Measurements from ENCODE around the gene RANBP9.

Gene RANBP9

GRCh38 chr6:13677878-13678254 lies 33.8 kb downstream of the RANBP9 start:
- DNase-seq = no peak

- DNase-seq = no peak
Observed at GRCh38 chr6:13676551-13677156, 35.0 kb downstream of the RANBP9 start.

DNA sequence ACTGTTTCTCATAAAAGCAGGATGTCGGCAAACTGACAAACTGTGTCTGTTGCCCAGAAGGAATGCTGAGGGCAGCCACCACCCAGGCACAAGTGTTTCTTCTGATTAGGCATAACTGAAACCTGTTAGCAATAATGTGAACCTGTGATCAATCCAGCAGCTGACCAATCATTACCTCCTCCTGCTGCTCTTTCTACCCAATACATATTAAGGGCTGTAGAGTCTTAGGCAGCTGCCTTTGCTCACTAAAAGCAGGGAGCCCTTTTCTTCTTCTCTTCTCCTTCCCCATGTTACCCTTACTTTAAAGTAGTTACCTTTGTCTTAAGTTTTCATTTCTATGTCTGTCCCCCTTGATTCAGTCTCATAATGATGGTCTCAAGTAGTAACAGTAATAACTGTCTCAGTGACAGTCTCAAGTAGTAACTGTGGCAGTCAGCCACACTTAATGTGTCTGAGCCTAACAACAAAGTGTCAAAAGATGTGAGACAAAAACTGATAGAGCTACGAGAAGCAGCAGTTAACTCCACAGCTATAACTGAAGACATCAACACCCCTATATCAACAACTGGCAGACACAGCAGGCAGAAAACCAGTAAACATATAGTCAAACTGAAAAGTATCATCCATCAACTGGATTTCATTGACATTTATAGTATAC lies 37.0 kb downstream of the RANBP9 start:
- DNase-seq = no peak

GRCh38 chr6:13673825-13674444 lies 37.7 kb downstream of the RANBP9 start:
- DNase-seq = no peak

DNA sequence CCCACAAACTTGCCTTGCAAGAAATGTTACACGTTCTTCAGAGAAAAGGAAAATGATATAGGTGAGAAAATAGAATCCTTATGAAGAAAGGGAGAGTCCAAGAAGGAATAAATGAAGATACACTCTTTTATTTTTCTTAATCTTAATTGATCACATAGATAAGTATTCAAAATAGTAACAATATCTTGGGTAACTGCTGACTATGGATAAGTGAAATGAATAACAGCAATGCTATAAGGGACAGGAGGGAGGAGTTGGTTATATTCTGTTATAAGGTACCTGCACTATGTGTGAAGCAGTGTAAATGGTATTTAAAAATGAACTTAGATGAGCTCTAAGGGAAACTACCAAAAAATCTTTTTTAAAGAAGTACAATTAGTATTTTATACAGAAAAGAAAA lies 38.3 kb downstream of the RANBP9 start:
- no peak for DNase-seq

GRCh38 chr6:13672904-13673303 lies 38.7 kb downstream of the RANBP9 start:
- DNase-seq = no peak

DNA sequence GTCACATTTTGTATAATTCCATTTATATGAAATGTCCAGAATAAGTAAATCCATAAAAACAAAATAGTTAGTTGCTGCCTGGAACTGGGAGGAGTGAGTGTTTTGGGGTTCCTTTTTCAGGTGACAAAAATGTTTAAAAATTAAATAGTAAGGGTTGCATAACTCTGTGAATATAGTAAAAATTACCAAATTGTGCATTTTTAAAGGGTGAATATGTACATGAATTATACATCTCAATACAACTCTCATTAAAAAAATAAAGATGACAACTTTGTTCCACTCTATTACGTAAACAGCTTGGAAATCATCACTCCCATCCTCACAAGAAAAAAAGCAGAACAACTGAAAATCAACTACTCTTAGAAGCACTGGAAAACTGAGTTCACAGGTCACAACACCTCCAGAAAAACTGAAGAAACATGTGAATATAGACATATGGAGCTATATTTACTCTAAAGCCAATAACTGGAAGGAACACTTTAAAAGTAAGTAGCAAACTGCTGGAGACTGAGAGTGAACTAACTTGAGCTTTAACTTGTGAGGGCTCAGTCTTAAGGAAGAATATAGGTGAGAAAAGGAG lies 40.0 kb downstream of the RANBP9 start:
- DNase-seq = no peak

DNA sequence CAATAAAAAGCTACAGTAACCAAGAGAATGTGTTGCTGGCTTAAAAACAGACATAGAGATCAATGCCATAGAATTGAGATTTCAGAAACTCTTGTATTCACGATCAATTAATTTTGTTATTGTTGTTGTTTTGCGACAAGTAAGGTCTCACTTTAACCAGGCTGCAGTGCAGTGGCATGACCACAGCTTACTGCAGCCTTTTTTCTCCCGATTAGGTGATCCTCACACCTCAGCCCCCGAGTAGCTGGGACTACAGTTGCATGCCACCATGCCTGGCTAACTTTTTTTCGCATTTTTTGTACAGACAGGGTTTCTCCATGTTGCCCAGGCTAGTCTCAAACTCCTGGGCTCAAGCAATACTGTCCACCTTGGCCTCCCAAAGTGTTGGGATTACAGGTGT lies 42.2 kb downstream of the RANBP9 start:
- DNase-seq = no peak

- no peak for DNase-seq
Observed at GRCh38 chr6:13668291-13668928, 43.2 kb downstream of the RANBP9 start.

DNA sequence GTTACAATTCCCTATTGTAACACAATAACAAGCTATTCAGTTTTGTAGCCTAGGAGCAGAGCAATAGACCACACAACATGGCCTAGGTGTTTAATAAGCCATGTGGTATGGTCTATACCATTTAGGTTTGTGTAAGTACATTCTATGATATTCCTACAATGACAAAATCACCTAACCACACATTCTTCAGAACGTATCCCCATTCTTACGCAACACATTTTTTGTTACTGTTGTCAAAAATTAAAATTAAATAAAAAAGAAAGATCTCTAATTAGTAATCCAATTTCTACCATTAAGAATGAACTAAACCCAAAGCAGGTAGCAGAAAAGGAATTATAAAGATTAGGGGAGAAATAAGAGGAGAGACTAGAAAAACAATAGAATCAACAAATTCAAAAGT lies 44.0 kb downstream of the RANBP9 start:
- no peak for DNase-seq

- DNase-seq = no peak
Observed at GRCh38 chr6:13666194-13667105, 45.2 kb downstream of the RANBP9 start.

GRCh38 chr6:13664703-13665352 lies 46.8 kb downstream of the RANBP9 start:
- no peak for DNase-seq

- no peak for DNase-seq
Observed at GRCh38 chr6:13663986-13664385, 47.6 kb downstream of the RANBP9 start.

- DNase-seq = no peak
Observed at GRCh38 chr6:13662651-13663334, 48.8 kb downstream of the RANBP9 start.

GRCh38 chr6:13661647-13662046 lies 50.0 kb downstream of the RANBP9 start:
- no peak for DNase-seq

DNA sequence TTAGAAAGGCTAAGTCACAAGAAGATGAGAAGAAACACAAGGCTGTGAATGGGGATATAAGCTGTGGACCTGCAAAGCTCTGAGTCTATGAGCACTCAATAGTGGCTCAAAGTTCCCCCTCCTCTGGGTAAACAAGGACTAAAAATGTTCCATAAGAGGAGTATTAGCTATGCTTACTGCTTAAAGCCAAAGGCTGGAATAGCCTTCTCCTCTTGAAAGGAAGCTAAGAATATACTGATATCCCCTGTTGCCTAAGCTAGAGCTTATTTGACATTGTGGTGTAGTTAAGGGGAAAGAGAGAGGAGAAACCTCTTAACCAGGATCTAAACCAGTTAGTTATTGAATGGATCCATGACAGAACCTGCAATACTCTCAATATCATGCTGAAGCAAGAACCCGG lies 50.7 kb downstream of the RANBP9 start:
- no peak for DNase-seq

DNA sequence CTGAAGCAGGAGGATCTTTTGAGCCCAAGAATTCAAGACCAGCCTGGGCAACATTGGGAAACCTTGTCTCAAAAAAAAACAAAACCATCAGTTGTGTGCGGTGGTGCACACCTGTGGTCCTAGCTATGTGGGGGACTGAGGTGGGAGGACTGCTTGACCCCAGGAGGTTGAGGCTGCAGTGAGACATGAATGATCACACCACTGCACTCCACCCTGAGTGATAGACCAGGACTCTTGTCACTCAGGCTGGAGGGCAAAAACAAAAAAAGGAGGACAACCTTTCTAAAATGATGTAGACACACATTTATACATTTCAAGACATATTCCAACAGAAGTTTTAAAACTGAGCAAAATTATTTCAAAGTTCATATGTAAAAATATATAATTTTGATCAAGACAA lies 51.4 kb downstream of the RANBP9 start:
- DNase-seq = no peak

GRCh38 chr6:13655700-13656099 lies 55.9 kb downstream of the RANBP9 start:
- no peak for DNase-seq

GRCh38 chr6:13654496-13654895 lies 57.1 kb downstream of the RANBP9 start:
- DNase-seq = no peak

GRCh38 chr6:13653296-13653695 lies 58.3 kb downstream of the RANBP9 start:
- no peak for DNase-seq

- DNase-seq = no peak
Observed at GRCh38 chr6:13649393-13649792, 62.2 kb downstream of the RANBP9 start.

- DNase-seq = no peak
Observed at GRCh38 chr6:13648850-13649249, 62.8 kb downstream of the RANBP9 start.
